Activated CD4-positive, CD25-positive, alpha-beta regulatory T cell treated with anti-CD3 and anti-CD28 coated beads, Interleukin-2, amount 50 U/mL, for 24 hours (primary cell): ENCODE results near the gene SYT13.

Source experiments
- ATAC-seq, 2 donors: fragments of 150-1000 bp; cut with Tn5 transposase; one replicate each; pipeline ENCODE4 v1.10.0; 2021; ENCODE audit warnings: mild to moderate bottlenecking in 1 of 2, moderate library complexity in 1 of 2

The SYT13 gene

DNA sequence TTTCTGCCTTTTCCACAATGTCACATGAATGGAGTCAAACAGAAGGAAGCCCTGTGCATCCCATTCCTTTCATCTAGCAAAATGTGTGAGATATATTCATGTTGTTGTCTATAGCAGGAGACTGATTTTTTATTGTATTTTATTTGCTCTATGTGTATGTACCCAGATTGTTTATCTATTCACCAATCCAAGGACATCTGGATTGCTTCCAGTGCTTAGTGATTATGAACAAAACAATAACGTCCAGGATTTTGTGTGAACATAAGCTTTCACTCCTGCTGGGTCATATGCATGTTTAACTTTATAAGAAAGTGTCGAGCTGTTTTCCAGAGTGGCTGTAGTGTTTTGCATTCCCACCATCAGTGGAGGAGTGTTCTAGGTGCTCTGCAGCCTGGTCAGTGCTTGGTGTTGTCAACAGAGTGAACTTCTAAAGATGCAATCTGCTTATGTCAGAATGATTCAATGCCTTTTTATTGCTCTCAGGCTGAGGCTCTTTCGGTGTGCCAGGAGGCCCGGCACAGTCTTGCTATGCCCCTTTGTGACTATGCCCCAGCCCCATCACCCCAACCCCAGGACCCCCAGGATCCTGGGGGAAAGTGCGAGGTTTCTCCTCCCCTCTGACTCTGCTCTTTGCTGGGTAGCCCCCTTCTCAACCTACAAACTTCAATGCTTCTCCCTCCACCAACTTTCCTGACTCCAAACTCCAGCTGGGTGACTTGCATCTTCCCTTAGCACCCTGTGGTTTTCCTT is 19.9 kb upstream of the SYT13 start:
- ATAC-seq = no peak

GRCh38 chr11:45304992-45305335 is 18.8 kb upstream of the SYT13 start:
- no peak for ATAC-seq

DNA sequence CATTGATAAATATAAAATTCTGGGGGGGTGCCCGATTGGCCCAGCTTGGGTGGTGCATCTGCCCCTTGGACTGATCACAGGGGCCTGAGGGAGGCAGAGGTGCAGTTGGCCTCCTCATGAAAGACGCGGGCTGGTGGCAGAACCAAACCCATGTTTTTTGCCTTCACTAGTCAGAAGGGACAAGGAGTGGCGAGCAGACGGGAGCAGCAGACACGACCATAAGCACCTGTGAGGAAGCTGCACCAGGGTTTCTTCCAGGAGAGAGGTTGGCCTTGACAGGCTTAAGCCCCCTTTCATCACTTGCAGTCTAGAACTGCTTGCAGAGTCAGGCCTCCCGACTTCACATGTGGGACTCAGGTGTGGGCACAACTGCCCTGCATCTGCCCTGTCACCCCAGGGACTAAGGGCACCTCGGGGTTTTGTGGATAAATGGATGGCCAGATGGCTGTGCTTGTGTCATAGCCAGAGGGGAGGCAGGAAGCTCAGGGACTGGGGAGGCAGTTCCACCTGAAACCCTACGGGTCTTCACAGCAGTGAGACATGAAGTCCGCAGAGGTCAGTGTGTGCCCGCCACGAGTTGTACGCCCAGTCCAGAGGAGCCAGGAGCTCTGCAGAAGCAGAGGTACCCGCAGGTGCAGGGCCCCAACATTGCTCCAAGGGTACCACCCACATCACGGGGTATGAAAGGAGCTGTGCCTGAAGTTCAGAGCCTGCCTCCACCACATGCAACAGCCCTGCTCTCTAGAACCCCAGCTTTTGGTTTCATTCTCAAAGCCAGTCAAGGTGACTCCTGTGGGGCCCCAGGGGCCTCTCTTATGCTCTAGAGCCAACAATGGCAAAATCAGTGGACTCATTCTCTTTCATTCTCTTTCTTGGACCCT is 18.2 kb upstream of the SYT13 start:
- no peak for ATAC-seq

DNA sequence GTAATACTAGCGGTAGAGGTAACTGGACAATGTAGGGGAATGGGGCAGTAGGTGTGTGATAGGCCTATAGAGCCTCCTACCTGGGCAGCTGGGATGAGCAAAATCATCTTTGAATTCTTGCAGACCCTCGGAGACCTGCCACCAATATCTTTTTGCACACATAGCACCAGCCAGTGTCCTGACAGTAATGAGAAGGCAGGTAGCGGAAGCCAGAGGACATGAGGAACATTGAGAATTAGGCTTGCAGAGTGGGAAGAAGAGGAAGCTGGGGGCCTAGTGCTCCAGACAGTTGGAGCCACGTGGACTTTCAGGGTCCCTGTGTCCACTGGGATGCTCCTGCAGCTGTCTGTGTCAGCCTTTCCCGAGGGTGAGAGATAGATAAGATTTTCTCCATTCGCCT is 17.2 kb upstream of the SYT13 start:
- no peak for ATAC-seq

- ATAC-seq = no peak
Observed at GRCh38 chr11:45301537-45302246, 15.6 kb upstream of the SYT13 start.

- no peak for ATAC-seq
Observed at GRCh38 chr11:45300715-45301114, 14.6 kb upstream of the SYT13 start.

GRCh38 chr11:45298718-45299117 is 12.6 kb upstream of the SYT13 start:
- ATAC-seq = no peak

GRCh38 chr11:45296075-45296474 is 9.9 kb upstream of the SYT13 start:
- no peak for ATAC-seq

GRCh38 chr11:45294499-45294898 is 8.4 kb upstream of the SYT13 start:
- no peak for ATAC-seq

DNA sequence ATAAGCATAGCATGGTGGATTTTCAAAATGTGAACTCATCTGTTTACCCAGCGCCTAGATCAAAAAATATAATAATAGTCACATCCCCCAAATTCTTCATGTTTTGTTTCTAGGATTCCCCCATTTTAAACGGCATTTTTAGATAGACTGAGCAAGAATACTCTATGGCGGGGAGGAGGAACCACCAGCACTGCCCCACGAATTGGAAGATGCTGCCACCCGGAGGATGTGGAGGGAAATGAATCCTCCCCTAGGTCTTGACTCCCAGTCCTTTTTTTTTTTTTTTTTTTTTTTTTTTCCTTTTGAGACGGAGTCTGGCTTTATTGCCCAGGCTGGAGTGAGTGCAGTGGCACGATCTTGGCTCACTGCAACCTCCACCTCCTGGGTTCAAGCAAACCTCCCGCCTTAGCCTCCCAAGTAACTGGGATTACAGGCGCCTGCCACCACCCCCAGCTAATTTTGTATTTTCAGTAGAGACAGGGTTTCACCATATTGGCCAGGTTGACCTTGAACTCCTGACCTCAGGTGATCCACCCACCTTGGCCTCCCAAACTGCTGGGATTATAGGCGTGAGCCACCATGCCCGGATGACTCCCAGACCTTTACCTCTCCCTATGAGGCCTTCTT is 7.5 kb upstream of the SYT13 start:
- ATAC-seq = peak in 1 of 2 donors; percentile 63

GRCh38 chr11:45290586-45290985 is 4.4 kb upstream of the SYT13 start:
- ATAC-seq = no peak

DNA sequence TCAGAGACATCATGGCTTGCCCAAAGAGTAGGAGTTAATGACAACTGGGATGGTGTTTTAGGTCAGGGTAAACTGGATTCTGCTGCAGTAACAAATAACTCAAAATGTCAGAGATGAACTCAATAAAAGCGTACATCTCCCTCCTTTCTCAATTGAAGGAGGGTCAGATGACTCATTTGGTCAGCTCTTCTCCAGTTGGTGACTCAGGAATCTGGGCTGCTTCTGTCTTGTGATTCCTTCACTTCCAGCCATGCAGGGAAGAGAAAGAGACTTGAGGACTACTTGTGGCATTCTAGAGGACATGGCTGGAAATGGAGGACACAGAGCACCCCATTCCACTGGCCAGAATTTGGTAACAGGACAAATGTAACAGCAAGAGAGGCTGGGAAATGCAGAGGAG is 3.2 kb upstream of the SYT13 start:
- ATAC-seq = no peak

DNA sequence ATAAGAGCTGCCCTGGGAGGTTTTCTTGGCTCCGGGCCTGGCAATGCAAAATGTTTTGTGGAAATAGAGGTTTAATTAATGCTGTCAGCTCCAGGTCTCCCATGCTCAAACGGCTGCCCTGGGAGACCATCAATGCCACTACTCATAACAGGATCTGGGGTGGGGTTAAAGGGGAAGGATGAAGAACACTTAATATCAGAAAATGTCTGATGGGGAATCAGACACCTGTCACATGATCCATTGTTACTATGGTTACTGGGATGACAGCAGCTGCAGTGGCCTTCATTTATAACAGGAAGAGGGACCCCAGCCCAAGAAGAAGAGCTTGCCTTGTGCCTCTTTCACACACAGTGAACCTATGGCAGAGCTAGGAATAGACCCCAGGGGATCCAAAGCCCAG is 2.2 kb upstream of the SYT13 start:
- no peak for ATAC-seq

DNA sequence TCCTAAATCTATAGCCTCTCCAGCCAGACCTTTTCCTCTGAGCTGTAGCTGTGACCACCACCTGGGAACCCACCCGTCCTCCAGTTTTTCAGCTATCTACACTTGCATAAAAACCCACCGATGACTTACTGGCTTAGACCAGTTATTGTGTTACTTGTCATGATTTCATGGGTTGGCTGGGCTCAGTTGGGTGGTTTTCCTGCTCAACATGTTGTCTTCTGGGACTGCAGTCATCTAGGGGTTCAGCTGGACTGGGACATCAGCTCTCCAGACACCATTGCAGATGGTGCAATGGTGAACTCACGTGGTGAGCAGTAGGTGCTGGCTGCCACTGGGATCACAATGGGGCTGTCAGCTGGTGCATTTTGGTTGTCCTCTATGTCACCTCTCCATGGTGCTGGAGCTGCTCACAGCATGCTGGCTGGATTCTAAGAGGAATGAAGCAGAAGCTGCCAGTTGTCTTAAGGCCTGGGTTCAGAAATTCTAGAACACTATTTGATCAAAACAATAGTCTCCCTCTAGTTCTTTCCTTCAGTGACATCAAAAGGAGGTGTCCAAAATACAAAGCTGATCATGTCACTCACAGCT is 1.3 kb upstream of the SYT13 start:
- ATAC-seq = no peak

DNA sequence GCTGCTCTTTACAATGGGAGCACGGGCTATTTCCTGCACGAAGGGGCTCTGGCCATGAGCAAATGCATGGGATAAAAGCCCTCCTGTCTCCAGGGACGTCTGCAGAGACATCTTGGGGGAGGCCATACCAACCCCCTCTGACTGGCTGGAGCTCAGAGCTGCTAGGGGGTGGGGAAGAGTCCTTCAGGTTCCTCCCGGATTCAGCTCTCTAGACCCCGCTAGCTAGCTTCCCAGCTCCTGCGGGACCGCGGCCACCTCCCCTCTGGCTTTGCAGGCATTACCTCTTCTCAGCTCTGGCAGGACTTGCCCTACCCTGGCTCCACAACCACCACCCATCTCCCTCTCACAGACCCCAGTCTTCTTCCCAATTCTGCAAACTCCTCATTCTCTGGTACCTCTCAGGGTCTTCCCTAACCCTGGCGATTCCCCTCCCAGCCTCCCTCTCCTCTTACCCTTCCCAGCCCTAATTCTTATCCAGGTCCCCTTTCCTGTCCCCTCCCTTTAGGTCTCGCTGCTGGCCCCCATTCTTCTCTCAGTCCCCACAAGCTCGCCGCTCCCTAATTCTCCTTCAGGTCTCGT is 802 bp downstream of the SYT13 start:
- no peak for ATAC-seq

DNA sequence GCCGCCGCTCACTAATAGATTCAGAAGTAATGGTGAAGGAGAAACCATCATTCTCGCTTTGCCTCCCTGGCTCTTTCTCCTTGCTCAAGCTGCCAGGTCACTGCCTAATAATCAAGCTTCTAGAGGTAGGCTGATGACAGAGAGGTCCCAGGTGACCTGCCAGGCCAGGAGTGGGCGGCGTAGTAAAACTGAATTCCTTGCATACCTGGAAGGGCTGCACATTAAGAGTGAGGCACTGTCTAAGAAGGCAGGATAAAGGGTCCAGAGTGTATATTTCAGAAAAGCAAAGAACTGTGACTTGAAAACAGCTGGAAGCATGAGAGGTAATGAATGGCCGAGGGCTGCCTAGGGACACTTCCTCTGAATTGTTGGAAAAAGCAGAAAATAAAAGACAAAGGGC is 4.1 kb downstream of the SYT13 start:
- no peak for ATAC-seq

- ATAC-seq = no peak
Observed at GRCh38 chr11:45280449-45280848, 5.7 kb downstream of the SYT13 start.

GRCh38 chr11:45279645-45280044 is 6.5 kb downstream of the SYT13 start:
- no peak for ATAC-seq

- no peak for ATAC-seq
Observed at GRCh38 chr11:45278714-45279113, 7.4 kb downstream of the SYT13 start.

- no peak for ATAC-seq
Observed at GRCh38 chr11:45275828-45276227, 10.3 kb downstream of the SYT13 start.

- no peak for ATAC-seq
Observed at GRCh38 chr11:45274206-45274605, 11.9 kb downstream of the SYT13 start.

- no peak for ATAC-seq
Observed at GRCh38 chr11:45273509-45273908, 12.6 kb downstream of the SYT13 start.
